Spleen (tissue), 7 donors: ENCODE data around the gene GNB1L.

Experiments
- CTCF ChIP-seq, 11 experiments: fragments of 200-600 bp in 7 of 11; fragments of 450-650 bp in 4 of 11; sonication (generic) in 4 of 11; IDR thresholded peaks in 8 of 11; conservative IDR thresholded peaks in 3 of 11; 1 replicate in 7 of 11; 2 replicates in 4 of 11; pipeline versions ENCODE4 v1.4.0 to v1.8.0; 2016 to 2021; ENCODE audit warnings: antibody characterized with exemption in 11 of 11, inconsistent platforms in 4 of 11, mild to moderate bottlenecking in 1 of 11
- POLR2A ChIP-seq, 3 donors: fragments of 450-650 bp; IDR thresholded peaks; one replicate each; pipeline ENCODE4 v1.5.1; 2017; ENCODE audit warnings: antibody characterized with exemption in 3 of 3, mild to moderate bottlenecking in 1 of 3
- donor health status: DM: no; HTN: no; CAD: no; lungs with moderate emphysema.
- donor health status: DM: no; HTN: no; CAD: no.
- donor health status: DM: no; HTN: no; CAD: no.

GRCh38 chr22:19809741-19810140 is 44.9 kb downstream of the GNB1L start:
- TF ChIP-seq CTCF (IDR thresholded peaks at IDR 0.05 in 8 of 11, conservative IDR thresholded peaks at IDR 0.05 in 3 of 11) (no peak), POLR2A (IDR thresholded peaks at IDR 0.05) (no peak)
